Endothelial cell of umbilical vein (primary cell): ENCODE data around the gene SOX30. TPM values are rescaled to one million over a fixed set of nuclear protein-coding genes. Genes with fewer than 3 reads are reported as not detected.

ENCODE experiments used
- BruUV-seq: library from RNA; stranded (reverse); fragments of 400-500 nt; replicated peaks from 2 replicates; lab custom pipeline; 2021; lab: Mats Ljungman, UMichigan
- CTCF ChIA-PET: fragments of 300-600, 350-600 bp; sonication (Branson Sonifier 250); formaldehyde crosslinking; loops from one replicate; lab custom pipeline; 2021; ENCODE audit warnings: antibody characterized with exemption, inconsistent platforms; lab: Charles Lee
- POLR2A ChIA-PET: fragments of 300-600, 350-600 bp; sonication (Branson Sonifier 250); formaldehyde crosslinking; loops from one replicate; lab custom pipeline; 2021; ENCODE audit warnings: antibody characterized with exemption, inconsistent platforms; lab: Charles Lee
- DNase-seq: peaks from one replicate; pipeline ENCODE4 v3.0.0-alpha.2; 2011; ENCODE audit warnings: low read depth, low spot score
- FAIRE-seq: peaks from 2 replicates; lab custom pipeline; 2011; peaks lifted over from hg19 to GRCh38; lab: Jason Lieb, UNC
- H2AFZ ChIP-seq: 2 replicates; pipeline ENCODE4 v1.6.0; 2012; ENCODE audit warnings: low read depth, low read length, control low read depth, inconsistent platforms
- H3K27ac ChIP-seq: 2 replicates; pipeline ENCODE4 v1.5.1; 2011; ENCODE audit warnings: low read depth, mild to moderate bottlenecking, control low read depth, low read length, moderate library complexity; ENCODE audit not compliant: insufficient read depth
- H3K27me3 ChIP-seq, 2 experiments: 2 replicates each; pipeline versions ENCODE4 v1.6.0 to v1.6.1; 2011; ENCODE audit warnings: low read length in 2 of 2, mixed read lengths in 1 of 2; ENCODE audit not compliant: control insufficient read depth in 2 of 2, insufficient read depth in 2 of 2
- H3K36me3 ChIP-seq, 2 experiments: 2 replicates in 1 of 2; 3 replicates in 1 of 2; pipeline ENCODE4 v1.5.1; 2011; ENCODE audit warnings: low read length in 2 of 2, mild to moderate bottlenecking in 1 of 2, moderate library complexity in 1 of 2; ENCODE audit not compliant: control insufficient read depth in 2 of 2, insufficient read depth in 2 of 2; ENCODE audit errors: extremely low read depth in 1 of 2
- H3K4me1 ChIP-seq: 3 replicates; pipeline ENCODE4 v1.5.1; 2011; ENCODE audit warnings: mild to moderate bottlenecking, low read length; ENCODE audit not compliant: control insufficient read depth, insufficient read depth; ENCODE audit errors: extremely low read depth
- H3K4me2 ChIP-seq: 2 replicates; pipeline ENCODE4 v1.6.1; 2011; ENCODE audit warnings: low read length, control low read depth, mixed read lengths; ENCODE audit not compliant: insufficient read depth
- H3K4me3 ChIP-seq, 3 experiments: fragments of 200-600 bp in 1 of 3; sonication (generic), shearing (Covaris generic) in 1 of 3; replicated peaks in 1 of 3; 2 replicates each; pipeline ENCODE4 v1.5.1; 2011 to 2016; ENCODE audit warnings: control low read depth in 3 of 3, low read length in 3 of 3, mild to moderate bottlenecking in 2 of 3, inconsistent platforms in 1 of 3, low read depth in 1 of 3, moderate library complexity in 1 of 3; ENCODE audit not compliant: insufficient read depth in 1 of 3
- H3K79me2 ChIP-seq: 2 replicates; pipeline ENCODE4 v1.6.0; 2012; ENCODE audit warnings: low read length, inconsistent platforms; ENCODE audit not compliant: control insufficient read depth, insufficient read depth
- H3K9ac ChIP-seq: replicated peaks from 2 replicates; pipeline ENCODE3; 2011; ENCODE audit warnings: low read length, control low read depth; ENCODE audit not compliant: insufficient read depth; ENCODE audit errors: extremely low read depth
- H3K9me1 ChIP-seq: replicated peaks from 3 replicates; pipeline ENCODE4 v1.6.0; 2011; ENCODE audit warnings: mild to moderate bottlenecking, low read length; ENCODE audit not compliant: control insufficient read depth, insufficient read depth; ENCODE audit errors: extremely low read depth
- H3K9me3 ChIP-seq: replicated peaks from 2 replicates; pipeline ENCODE4 v1.5.1; 2012; ENCODE audit warnings: low read length, inconsistent platforms; ENCODE audit not compliant: control insufficient read depth, insufficient read depth
- H4K20me1 ChIP-seq: replicated peaks from 2 replicates; pipeline ENCODE3; 2011; ENCODE audit warnings: mild to moderate bottlenecking, low read length; ENCODE audit not compliant: control insufficient read depth, insufficient read depth; ENCODE audit errors: extremely low read depth
- CTCF ChIP-seq, 2 donors: IDR thresholded peaks; 1 replicate in 1 of 2; 2 replicates in 1 of 2; pipeline ENCODE4 v1.5.1; 2011; ENCODE audit warnings: low read length in 2 of 2, mild to moderate bottlenecking in 2 of 2, moderate library complexity in 2 of 2, control low read depth in 1 of 2, inconsistent platforms in 1 of 2, low read depth in 1 of 2; ENCODE audit not compliant: insufficient read depth in 1 of 2; ENCODE audit errors: extremely low read depth in 1 of 2
- EZH2 ChIP-seq: IDR thresholded peaks from 2 replicates; pipeline ENCODE4 v1.6.1; 2012; ENCODE audit warnings: borderline replicate concordance, low read depth, mild to moderate bottlenecking, moderate library complexity, low read length, inconsistent platforms; ENCODE audit not compliant: severe bottlenecking
- FOS ChIP-seq: IDR thresholded peaks from 2 replicates; pipeline ENCODE4 v1.6.1; 2011; ENCODE audit warnings: mild to moderate bottlenecking, low read length, moderate library complexity, borderline replicate concordance; ENCODE audit not compliant: insufficient read depth
- GATA2 ChIP-seq: IDR thresholded peaks from 2 replicates; pipeline ENCODE4 v1.7.0; 2011; ENCODE audit warnings: low read depth, mild to moderate bottlenecking, moderate library complexity, mixed read lengths, low read length; ENCODE audit not compliant: insufficient read length, insufficient read depth
- JUN ChIP-seq: IDR thresholded peaks from 2 replicates; pipeline ENCODE4 v1.6.1; 2011; ENCODE audit warnings: borderline replicate concordance, low read depth; ENCODE audit not compliant: insufficient read length, insufficient read depth
- MAX ChIP-seq: IDR thresholded peaks from 2 replicates; pipeline ENCODE4 v1.6.1; 2011; ENCODE audit not compliant: insufficient read depth, insufficient read length
- MYC ChIP-seq: IDR thresholded peaks from one replicate; pipeline ENCODE4 v1.6.1; 2011; ENCODE audit warnings: mild to moderate bottlenecking, low read depth, low read length
- POLR2A ChIP-seq: IDR thresholded peaks from 2 replicates; pipeline ENCODE4 v1.6.1; 2012; ENCODE audit warnings: low read depth, mild to moderate bottlenecking, control low read depth, low read length
- POLR2AphosphoS5 ChIP-seq: IDR thresholded peaks from 2 replicates; pipeline ENCODE4 v1.6.1; 2012; ENCODE audit warnings: low read depth, mild to moderate bottlenecking, control low read depth, low read length, moderate library complexity; ENCODE audit not compliant: insufficient read depth
- dilution Hi-C: fragments of 300-500 bp; cut with MboI; formaldehyde crosslinking; loops from one replicate; pipeline ENCODE4 v1.15.0; 2019; ENCODE audit warnings: low sequenced_read_pairs; ENCODE audit not compliant: extremely low pct_ligation_motif_present
- intact Hi-C: fragments of 100-400 bp; cut with micrococcal nuclease; formaldehyde crosslinking; loops from one replicate; pipeline ENCODE4 v1.10.0; 2022
- polyA plus RNA-seq, 4 experiments: library from polyadenylated mRNA; depleted of rRNA in 3 of 4; stranded (reverse) in 3 of 4; unstranded in 1 of 4; fragments of >200 nt; gene quantifications; 2 replicates each; pipeline versions ENCODE4 v1.2.1 to v1.2.3, GENCODE V29; 2011 to 2012; ENCODE audit warnings: missing spikeins in 1 of 4
- total RNA-seq: library from RNA; stranded (reverse); gene quantifications from 2 replicates; pipeline ENCODE4 v1.2.3, GENCODE V29; 2021

Gene SOX30
- total and polyA plus RNA-seq, 2 donors (not counting 3 experiments of a cell fraction or from before 2014, with no cell fraction given) = not detected

GRCh38 chr5:157612581-157612980 is 39.7 kb downstream of the SOX30 start:
- dilution Hi-C loops (no loop called here), intact Hi-C loops (no loop called here)
- TF ChIP-seq POLR2A (no peak), GATA2 (no peak), CTCF (IDR thresholded peaks at IDR 0.05; ENCODE audit: extremely low read depth in 1 of 2, insufficient read depth in 1 of 2, low read depth in 1 of 2, low read length in 2 of 2) (no peak), EZH2 (no peak), MYC (no peak), JUN (no peak), MAX (no peak), POLR2AphosphoS5 (no peak), FOS (no peak)
- H3K4me2 ChIP-seq = no peak overlapping the region
- no peak for DNase-seq
- no peaks in the 10 kb centered on the region for H4K20me1 ChIP-seq
- H3K4me1 ChIP-seq = no peaks in the 10 kb centered on the region
- no peak overlapping the region for H3K9ac ChIP-seq
- no peaks in the 10 kb centered on the region for H3K9me3 ChIP-seq
- ChIA-PET CTCF (interaction anchor here (0.5 to 1.0 kb wide), 3 partner anchors 15 to 32 kb away, joined by 3 read pairs; no protein-coding TSS in a partner anchor), POLR2A (no interaction called here)
- H3K9me1 ChIP-seq = no peaks in the 10 kb centered on the region
- H3K27ac ChIP-seq = no peak overlapping the region
- H3K79me2 ChIP-seq = no peaks in the 10 kb centered on the region
- no TSS peak for BruUV-seq
- peaks cover 0 to 3% of the 10 kb centered on the region in 2 experiments for H3K27me3 ChIP-seq
- no peak for FAIRE-seq
- no peaks in the 10 kb centered on the region for H3K36me3 ChIP-seq
- H2AFZ ChIP-seq = no peak overlapping the region
- no peak overlapping the region for H3K4me3 ChIP-seq
